Cortex of kidney (tissue), 1 donor: Measurements from ENCODE around the gene CFAP43.

Experiments
- DNase-seq: peaks from one replicate; lab custom pipeline; 2025; lab: John Stamatoyannopoulos, UW

CFAP43 gene, protein sequence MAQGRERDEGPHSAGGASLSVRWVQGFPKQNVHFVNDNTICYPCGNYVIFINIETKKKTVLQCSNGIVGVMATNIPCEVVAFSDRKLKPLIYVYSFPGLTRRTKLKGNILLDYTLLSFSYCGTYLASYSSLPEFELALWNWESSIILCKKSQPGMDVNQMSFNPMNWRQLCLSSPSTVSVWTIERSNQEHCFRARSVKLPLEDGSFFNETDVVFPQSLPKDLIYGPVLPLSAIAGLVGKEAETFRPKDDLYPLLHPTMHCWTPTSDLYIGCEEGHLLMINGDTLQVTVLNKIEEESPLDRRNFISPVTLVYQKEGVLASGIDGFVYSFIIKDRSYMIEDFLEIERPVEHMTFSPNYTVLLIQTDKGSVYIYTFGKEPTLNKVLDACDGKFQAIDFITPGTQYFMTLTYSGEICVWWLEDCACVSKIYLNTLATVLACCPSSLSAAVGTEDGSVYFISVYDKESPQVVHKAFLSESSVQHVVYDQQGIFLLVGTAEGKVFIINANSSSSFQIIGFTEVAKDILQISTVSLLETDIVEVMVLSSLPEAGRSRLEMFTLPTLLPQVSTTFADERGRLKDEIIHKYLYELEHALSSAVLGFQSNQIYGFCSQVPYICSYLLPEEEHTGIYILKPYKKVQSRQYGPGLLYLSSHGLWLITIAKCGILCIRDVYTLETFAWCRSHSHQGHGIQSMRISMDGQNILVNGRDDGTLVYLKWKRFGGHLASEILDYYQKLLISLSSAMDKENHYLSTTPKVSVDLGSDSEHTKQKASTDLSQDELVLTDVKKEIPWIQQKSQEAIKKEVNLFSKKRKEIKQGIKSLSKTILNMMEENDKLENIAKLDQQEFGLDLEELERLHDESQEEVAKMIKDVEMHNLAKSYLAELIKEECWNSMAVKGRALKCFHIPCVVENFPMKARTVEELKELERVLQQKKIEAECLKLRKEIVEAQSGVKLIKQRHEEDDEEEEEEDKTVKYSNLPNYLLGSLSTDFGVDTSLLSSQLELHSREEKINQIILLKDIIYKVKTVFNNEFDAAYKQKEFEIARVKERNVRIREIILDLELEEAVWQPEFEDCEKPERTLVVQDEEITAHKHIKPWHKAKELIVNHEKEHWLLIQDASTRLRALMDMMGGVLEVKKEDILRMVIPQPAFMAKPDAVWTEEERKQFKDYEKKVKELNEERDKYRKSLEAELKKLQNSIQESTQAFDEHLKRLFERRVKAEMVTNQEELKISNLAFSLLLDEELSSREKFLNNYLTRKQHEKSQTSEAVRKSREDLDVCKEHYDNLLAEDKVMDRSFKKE (N-terminal part only)

DNA sequence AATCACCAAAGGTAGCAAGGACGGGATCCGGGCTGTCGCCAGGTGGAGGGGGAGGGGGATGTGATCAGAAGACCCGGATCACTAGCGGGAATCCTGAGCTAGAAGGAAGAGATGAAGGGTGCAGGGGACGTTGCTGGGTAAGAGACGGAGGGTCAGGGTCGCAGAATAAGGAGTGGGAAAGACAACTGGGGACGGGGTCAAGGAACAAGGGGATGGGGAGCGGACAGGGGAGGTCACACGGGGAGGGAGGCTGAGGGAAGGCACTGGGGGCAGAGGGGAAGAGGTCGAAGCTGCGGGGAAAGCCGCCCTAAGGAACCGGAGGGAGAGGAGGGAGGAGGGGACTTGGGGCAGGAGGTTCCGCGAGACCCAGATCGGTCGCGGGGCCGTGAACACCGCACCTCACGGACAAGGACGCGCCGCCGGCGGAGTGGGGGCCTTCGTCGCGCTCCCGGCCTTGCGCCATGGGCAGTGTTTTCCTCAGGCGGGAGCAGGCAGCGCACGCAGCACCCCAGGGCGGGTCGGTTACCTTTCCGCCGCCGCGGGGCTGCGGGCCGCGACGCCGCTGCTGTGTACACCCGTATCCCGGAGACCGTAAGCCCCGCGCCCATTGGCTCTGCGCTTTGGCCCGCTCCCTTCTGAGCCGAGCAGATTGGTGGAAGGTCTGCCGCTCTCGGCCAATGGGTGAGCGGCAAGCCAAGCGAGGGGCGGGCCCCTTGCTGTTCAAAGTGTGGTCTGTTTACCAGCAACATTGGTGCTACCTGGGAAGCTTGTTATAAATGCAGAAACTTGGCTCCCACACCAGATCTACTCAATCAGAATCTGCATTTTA, at the start of gene CFAP43:
TSS of gene CFAP43 (minus strand) at position 581 of the 829 bp plus-strand sequence. CDS start at position 463, 118 bp downstream.
- peak; percentile 64 for DNase-seq

DNA sequence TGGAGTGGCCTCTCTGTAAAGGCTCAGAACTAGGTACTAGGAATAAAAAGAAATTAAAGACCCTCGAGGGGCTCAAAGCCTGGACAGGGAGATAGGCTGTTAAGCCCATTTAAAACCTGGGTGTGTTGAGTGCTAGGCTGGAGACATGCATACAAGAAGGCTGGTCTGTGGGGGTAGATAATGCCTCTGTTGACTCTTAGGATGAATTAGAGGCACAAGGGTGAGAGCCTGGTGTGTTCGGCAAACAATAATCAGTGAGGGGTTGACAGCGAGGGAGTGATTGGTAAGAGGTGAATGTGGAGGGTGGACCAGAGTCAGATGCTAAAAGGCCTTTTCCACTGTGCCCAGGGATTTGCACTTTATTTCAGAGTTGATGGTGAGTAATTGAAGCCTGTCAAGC, 49.5 kb upstream of the CFAP43 start:
- DNase-seq, result no peak

DNA sequence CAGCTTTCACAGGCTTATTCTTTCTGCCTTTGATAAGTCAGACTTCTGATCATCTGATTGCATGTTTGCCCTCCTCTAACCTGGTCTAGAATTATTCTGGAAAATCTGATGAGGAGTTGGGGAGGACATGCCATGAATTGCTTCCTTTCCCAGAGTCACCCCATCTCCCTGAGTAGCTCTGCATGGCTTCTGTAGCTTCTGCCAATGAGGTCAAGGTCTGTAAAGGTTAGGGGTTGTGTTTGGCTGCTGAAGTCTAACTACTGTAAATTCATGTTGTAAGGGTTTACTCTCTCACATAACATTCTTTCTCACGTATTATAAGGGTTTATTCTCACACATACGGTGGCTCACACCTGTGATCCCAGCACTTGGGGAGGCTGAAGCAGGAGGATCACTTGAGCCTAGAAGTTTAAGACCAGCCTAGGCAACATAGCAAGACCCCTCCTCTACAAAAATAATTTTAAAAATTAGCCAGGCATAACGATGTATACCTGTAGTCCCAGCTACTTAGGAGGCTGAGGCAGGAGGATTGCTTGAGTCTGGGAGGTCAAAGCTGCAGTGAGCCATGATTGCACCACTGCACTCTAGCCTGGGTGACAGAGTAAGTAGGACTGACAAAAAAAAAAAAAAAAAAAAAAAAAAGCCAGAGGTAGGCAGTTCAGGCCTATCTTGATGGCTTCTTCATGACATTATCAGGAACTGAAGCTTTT, 47.5 kb upstream of the CFAP43 start:
- DNase-seq, result no peak

DNA sequence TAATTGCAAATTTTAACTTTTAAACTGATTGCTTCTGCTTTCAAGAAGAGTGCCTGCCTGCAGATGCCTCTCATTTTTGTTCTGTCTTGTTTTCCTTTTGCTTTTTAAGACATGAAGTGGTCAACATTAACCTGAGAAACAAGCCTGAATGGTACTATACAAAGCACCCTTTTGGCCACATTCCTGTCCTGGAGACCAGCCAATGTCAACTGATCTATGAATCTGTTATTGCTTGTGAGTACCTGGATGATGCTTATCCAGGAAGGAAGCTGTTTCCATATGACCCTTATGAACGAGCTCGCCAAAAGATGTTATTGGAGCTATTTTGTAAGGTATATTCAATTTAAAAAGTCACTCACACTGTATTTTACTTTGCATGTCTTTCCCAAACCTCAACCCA, 45.6 kb upstream of the CFAP43 start:
- no peak for DNase-seq

DNA sequence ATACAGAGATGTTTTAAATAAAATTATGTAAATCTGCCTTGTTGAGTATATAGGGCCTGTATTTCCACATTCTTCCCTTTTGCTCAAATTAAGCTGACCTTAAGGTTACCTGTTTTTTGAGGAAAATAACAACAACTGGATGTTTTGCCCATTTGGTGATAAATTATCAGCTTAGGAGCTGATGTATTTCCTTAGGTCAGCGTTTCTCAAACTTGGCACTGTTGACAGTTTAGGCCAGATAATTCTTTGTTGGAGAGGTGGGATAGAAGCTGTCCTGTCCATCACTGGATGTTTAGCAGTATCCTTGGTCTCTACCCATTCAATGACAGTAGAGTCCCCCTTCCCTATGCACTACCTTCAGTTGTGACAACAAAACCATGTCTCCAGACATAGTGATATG, 44.0 kb upstream of the CFAP43 start:
- no peak for DNase-seq

DNA sequence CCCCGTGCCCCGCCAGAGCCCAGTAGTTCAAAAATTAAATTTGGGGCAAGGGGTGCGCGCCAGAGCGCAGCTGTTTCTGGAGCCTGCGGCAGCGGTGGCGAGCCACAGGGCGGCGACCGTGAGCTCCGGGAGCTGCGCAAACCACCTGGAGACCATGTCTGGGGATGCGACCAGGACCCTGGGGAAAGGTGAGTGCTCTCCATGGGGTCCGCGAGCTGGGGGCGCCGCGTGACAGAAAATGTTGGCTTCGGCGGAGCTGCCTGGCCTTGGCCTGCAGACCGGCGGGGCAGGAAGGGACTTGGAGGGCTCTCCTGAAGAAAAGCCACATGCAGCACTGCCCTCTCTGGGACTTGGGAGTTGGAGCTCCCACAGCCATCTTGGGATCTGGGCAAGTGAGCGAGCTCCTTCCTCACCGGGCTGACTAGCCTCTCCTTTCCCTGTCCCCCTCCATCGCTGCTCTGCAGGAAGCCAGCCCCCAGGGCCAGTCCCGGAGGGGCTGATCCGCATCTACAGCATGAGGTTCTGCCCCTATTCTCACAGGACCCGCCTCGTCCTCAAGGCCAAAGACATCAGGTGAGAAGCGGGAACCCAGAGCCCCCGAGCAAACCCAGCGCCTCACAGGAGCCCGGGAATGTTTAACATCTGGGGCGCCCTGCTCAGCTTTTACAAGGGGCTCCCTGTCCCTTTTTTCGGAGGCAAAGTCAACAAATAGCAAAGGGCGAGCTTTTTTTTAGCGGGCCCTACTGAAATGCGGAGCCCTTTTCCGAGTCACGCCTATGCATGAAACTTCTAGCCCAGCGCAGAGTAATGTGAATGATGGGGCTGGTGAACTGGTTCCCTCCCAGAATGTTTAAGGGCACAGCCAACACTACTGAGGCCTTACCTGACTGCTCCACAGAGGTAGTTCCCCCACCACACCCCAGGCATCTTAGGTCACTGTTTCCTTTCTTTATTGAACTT, 42.9 kb upstream of the CFAP43 start:
- no peak for DNase-seq

DNA sequence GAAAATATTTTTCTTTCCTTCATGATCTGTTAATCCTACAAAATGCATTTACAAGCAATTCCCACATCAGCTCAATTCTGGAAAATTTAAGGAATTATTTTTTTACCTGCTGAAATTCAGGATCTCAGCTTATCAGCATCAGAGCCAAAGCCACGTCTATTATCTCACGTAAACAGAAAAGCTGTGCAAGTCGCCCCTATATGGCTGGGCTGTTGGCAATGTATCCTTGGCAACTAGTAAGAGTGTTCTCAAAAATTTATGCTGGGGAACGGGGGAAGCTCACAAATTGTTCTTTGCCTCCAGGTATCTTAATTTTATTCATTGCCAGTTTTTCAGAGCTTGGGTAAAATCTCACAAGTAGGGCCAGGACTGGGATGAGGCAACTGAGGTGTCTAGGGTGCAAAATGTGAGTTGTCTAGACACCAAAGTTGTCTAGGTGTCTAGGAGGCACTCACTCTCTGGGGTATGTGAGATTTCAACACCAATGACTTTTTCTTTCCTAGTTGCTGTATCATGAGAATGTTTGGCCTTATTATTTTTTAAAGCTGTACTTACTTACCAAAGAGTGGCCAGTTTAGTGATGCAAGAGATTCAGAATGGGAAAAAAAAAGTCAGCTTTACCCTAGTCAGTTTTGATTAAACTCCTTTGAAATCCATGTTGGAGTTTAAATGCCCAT, 41.9 kb upstream of the CFAP43 start:
- DNase-seq, result no peak

DNA sequence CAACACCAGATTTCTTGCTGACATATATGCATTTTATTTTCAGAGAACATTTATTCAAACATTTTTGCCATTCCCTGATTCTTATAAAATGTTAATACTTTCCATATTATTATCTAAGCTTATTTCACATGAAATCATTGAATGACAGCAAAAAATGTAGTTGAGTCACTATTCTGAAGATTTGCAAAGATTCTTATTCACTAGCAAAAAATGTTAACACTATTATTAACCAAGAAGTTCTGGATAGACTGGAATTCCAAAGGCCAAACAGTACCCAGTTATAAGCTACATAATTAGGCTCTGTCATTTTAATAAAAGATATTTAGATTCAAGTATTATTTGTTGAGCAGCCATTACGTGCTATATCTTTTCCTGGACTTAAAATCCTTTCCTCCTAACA, 41.1 kb upstream of the CFAP43 start:
- no peak for DNase-seq

DNA sequence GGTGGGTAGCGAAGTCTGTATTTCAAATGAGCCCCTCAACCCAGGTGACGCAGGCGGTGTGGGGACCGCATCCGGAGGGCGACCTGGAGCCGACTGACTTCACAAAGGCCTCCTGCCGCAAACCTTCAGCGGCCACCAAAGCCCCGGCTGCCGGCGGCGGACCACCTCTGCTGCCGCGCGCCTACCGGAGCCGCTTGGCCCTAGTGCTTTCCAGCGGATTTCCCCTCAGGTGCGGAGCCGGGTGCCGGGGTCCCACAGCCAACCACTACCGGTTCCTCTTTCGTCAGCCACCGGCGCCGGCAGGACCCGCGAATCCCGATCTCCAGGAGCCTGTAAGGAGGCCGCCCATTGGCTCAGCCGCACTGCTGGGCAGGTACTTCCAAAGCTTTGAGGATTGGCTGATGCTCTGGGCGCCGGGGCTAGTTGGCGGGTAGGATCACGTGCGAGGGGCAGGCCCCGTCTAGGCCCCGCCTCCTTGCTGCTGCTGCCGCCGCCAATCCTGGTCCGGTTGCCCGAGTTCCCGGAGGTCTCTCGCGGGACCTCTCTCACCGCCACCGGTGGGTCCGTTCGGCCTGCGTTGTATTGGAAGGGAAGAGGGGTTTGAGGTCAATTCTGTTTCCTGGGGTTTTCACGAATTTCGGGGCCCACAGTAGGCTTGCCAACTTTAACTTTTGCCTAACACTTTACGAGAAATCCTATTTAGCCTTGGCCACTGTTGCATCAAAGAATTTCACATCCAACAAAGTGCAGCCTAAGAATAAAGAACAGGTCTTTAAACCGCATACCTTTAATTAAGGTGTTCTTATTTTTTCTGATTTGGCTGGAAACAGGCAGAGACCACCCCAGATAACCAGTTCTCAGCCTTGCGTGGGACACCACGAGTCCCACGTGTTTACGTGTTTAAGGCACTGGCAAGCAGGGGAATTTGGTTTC, 36.8 kb upstream of the CFAP43 start, which contains the start of gene GSTO2:
TSS of gene GSTO2 (plus strand) at position 472 of the 933 bp plus-strand sequence. CDS start 5,732 bp downstream, outside the sequence.
- DNase-seq, result peak; percentile 66

DNA sequence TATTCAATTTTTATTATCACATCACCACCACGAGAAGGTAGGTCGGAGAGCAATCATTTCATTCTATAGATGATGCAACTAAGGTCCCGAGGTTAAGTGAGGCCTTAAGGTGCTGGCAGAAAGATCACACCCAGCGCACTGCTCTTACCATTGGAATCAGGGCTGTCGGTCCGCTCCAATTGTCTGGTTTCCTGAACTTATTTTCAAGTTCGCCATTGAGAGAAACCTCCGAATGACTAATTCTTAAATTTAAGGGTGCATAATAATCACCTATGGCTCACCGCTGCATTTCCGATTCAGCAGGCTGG, 36.2 kb upstream of the CFAP43 start:
- DNase-seq, result no peak

DNA sequence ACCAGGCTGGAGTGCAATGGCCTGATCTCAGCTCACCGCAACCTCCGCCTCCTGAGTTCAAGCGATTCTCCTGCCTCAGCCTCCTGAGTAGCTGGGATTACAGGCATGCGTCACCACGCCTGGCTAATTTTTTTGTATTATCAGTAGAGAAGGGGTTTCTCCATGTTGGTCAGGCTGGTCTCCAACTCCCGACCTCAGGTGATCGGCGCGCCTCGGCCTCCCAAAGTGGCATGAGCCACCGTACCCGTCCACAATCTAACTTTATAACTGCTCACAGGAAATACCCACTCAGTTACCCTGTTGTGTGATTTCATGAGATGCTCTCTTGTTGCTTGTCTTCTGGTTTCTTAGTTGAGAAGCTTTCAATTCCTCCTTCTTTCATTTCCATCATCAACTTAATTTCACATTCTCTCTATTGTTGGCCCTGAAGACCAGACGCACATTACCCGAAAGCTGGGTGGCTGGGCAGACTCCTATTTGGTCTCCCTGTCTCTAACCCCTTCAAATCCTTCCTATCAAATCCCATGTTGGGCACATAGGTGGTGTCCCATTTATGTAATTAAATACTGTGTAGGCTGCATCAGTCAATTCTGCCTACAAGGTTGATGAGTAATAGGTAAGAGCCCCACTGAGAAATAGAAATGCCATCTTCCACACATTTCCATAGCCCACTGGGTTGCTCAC, 35.7 kb upstream of the CFAP43 start:
- DNase-seq, result no peak

DNA sequence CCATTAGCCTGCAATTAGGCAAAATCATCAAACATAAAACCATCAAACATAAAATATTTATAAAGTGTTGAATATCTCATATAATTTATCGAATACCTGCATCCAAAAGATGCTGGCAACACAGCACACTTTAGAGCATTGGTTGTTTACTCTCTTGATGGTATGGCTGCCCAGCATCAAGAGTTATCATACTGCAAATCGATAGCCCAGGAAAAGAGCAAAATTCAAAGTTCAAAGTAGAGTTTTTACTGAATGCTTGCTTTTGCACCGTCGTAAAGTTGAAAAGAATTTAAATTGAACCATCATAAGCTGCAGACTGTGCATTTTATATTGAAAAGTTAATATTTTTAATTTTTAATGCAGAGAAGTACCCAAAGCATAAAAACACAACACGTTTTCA, 32.6 kb upstream of the CFAP43 start:
- DNase-seq, result no peak

DNA sequence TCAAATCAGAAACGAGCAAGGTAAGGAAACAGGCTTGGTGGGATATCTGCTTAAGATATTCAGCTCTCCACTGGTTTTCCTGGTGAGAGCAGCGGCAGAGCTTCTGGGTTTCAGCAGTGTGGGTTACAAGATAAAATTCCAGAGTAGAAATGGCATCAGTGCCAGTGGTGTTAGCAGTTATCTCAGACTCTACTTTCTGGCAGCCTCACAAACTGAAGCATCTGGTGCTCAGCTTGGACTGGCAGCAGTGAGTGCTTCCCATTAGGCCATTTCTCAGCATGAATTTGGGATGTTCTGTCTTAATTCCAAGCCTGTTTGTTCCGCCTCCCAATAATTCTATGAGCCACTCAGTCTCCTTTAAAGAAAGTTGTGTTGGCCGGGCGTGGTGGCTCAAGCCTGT, 29.9 kb upstream of the CFAP43 start:
- no peak for DNase-seq

DNA sequence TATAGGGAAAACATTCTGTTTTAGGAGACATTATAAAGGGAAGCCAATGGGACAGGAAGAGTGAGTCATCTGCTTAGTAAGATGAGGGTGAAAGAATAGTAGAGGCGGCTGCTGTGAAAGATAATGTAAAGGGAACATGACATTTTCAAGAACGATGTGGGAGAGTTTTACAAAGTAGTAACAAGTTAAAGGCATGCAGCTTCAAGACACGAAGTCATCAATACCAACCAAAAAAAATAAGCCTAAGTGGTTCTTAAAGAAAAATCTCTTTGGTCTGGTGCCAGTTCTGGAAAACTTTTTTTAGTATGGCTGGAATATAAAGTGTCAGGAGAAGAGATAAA, 28.6 kb upstream of the CFAP43 start:
- DNase-seq, result no peak

DNA sequence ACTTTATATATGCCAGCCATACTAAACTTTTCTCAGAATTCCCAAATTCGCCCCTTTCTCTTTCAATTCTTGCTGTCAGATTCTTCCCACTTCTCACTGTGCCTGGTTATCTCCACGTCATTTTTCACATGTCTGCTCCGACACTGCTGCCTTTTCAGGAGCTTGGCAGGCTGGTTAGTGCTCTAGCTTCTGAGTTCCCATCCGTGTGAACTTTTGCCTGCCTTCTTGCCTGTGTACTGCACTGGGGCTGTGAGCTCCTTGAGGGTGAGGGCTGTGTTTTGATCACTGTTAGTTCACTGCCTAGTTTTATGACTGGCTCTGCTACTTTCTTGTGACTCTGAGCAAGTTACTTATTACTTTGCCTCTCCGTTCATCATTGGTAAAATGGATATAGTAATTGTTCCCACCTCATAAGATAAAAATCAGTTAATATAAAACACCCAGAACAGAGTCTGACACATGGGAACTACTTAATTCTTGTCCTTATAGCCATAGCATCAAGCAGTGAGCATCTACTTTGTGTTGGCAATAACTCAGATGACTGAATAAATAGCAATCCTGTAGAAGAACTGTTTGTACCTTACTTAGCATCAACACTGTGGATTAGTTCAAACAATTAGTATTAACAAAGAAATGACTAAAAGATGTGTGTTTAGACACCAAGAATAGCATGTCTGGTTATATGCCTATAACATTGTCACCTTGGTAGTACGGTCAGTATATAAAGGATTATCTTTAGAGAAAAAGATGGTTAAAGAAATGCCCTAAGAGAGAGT, 28.0 kb upstream of the CFAP43 start:
- DNase-seq, result no peak

DNA sequence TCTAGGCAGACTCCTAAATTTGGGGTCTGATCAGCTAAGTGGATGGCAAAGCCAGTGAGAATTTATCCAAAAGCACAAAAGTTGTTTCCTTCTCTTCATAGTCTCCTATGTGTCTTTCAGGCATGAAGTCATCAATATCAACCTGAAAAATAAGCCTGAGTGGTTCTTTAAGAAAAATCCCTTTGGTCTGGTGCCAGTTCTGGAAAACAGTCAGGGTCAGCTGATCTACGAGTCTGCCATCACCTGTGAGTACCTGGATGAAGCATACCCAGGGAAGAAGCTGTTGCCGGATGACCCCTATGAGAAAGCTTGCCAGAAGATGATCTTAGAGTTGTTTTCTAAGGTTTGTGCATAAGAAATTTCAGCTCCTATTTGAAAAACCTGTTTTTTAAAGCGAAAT, 27.3 kb upstream of the CFAP43 start:
- no peak for DNase-seq

DNA sequence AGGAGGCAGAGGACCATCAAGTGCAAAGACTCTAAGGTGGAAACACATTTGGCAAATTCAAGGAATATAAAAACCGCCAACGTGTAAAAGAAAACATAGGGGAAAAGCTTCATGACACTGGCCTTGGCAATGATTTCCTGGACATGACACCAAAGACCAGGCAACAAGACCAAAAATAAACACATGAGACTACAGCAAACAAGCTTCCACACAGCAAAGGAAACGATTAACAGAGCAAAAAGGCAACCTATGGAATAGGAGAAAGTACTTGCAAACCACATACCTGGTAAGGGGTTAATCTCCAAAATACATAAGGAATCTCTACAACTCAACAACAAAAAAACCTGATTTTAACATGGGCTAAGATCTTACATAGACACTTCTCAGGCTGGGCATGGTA, 26.0 kb upstream of the CFAP43 start:
- DNase-seq, result no peak
